Cortex of kidney (tissue), 1 donor: ENCODE data around the gene TSPY8.
"Not testable (repeated sequence)": the region's sequence is repeated elsewhere in the genome, so short reads cannot be mapped to it uniquely, and the experiment has no call there.

Experiments used
- DNase-seq: peaks from one replicate; lab custom pipeline; 2025; lab: John Stamatoyannopoulos, UW

The TSPY8 gene

GRCh38 chrY:9357497-9357896 lies at the start of gene TSPY8:
TSS of gene TSPY8 (plus strand) at chrY:9357797. CDS start at chrY:9357843, 46 bp downstream.
- DNase-seq: not testable (repeated sequence)

- DNase-seq: no peak
These were observed 36.6 kb upstream of the TSPY8 start for GRCh38 chrY:9320996-9321395.

DNA sequence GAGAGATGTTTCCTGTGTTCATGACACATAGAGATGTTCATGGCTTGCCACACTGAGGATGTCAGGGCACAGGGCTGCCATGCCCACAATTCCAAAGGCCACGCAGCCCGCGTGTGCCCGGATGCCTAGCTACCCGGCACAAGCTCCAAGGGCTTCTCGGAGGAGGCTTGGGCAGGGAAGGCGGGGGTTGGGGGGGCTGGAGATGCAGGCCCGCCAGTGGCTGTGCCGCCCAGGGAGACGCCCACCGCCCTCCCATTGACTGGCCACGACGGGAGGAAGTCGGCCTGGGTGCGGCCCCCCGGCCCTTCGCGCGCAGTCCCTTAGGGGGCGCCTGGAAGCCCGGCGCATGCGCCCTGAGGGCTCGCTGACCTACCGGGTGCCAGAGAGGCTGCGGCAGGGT lies 20.4 kb upstream of the TSPY8 start, which contains the start of gene TSPY4:
TSPY4 (plus strand) TSS at position 301 of the 400 bp plus-strand sequence; CDS start at position 347, 46 bp downstream.
- not testable (repeated sequence) for DNase-seq

- not testable (repeated sequence) for DNase-seq
These were observed 38.9 kb downstream of the TSPY8 start for GRCh38 chrY:9396527-9396926.

DNA sequence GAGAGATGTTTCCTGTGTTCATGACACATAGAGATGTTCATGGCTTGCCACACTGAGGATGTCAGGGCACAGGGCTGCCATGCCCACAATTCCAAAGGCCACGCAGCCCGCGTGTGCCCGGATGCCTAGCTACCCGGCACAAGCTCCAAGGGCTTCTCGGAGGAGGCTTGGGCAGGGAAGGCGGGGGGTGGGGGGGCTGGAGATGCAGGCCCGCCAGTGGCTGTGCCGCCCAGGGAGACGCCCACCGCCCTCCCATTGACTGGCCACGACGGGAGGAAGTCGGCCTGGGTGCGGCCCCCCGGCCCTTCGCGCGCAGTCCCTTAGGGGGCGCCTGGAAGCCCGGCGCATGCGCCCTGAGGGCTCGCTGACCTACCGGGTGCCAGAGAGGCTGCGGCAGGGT lies 40.5 kb downstream of the TSPY8 start, which contains the start of gene TSPY3:
TSPY3 (plus strand) TSS at position 301 of the 400 bp plus-strand sequence; CDS start at position 347, 46 bp downstream.
- not testable (repeated sequence) for DNase-seq
